ENCODE data around the gene C21orf58.

The C21orf58 gene

GRCh38 chr21:46355161-46356004, 31.7 kb upstream of the C21orf58 start:
- DNase-seq (ENCODE audit: low read depth): no peak

GRCh38 chr21:46354518-46354917, 30.8 kb upstream of the C21orf58 start:
- no peak for DNase-seq (ENCODE audit: low read depth)
- no peak overlapping the region for H3K4me3 ChIP-seq (ENCODE audit: low read depth, low read length)

More at GRCh38 chr21:46355161-46356004, 31.7 kb upstream of the C21orf58 start:
- H3K4me3 ChIP-seq (ENCODE audit: low read depth, low read length): no peak overlapping the region

- H3K4me3 ChIP-seq (ENCODE audit: low read depth, low read length): no peak overlapping the region
- DNase-seq (ENCODE audit: low read depth): no peak
Observed at GRCh38 chr21:46354046-46354445, 30.4 kb upstream of the C21orf58 start.

GRCh38 chr21:46352913-46353312, 29.2 kb upstream of the C21orf58 start:
- DNase-seq (ENCODE audit: low read depth): no peak
- H3K4me3 ChIP-seq (ENCODE audit: low read depth, low read length): no peak overlapping the region

- H3K4me3 ChIP-seq (ENCODE audit: low read depth, low read length): no peak overlapping the region
Observed at GRCh38 chr21:46352164-46352515, 28.5 kb upstream of the C21orf58 start.

GRCh38 chr21:46351476-46352163, 27.9 kb upstream of the C21orf58 start:
- no peak overlapping the region for H3K4me3 ChIP-seq (ENCODE audit: low read depth, low read length)
- DNase-seq (ENCODE audit: low read depth): no peak

More at GRCh38 chr21:46352164-46352515, 28.5 kb upstream of the C21orf58 start:
- DNase-seq (ENCODE audit: low read depth): no peak

GRCh38 chr21:46350981-46351380, 27.3 kb upstream of the C21orf58 start:
- DNase-seq (ENCODE audit: low read depth): no peak
- no peak overlapping the region for H3K4me3 ChIP-seq (ENCODE audit: low read depth, low read length)

- DNase-seq (ENCODE audit: low read depth): no peak
- no peak overlapping the region for H3K4me3 ChIP-seq (ENCODE audit: low read depth, low read length)
Observed at GRCh38 chr21:46350571-46350970, 26.9 kb upstream of the C21orf58 start.

GRCh38 chr21:46349134-46349760, 25.6 kb upstream of the C21orf58 start:
- DNase-seq (ENCODE audit: low read depth): no peak
- no peak overlapping the region for H3K4me3 ChIP-seq (ENCODE audit: low read depth, low read length)

GRCh38 chr21:46347791-46348381, 24.2 kb upstream of the C21orf58 start:
- no peak overlapping the region for H3K4me3 ChIP-seq (ENCODE audit: low read depth, low read length)
- DNase-seq (ENCODE audit: low read depth): no peak

- DNase-seq (ENCODE audit: low read depth): no peak
- H3K4me3 ChIP-seq (ENCODE audit: low read depth, low read length): no peak overlapping the region
Observed at GRCh38 chr21:46347203-46347550, 23.5 kb upstream of the C21orf58 start.

- no peak overlapping the region for H3K4me3 ChIP-seq (ENCODE audit: low read depth, low read length)
- no peak for DNase-seq (ENCODE audit: low read depth)
Observed at GRCh38 chr21:46346296-46347202, 22.9 kb upstream of the C21orf58 start.

- H3K4me3 ChIP-seq (ENCODE audit: low read depth, low read length): no peak overlapping the region
- no peak for DNase-seq (ENCODE audit: low read depth)
Observed at GRCh38 chr21:46345861-46346260, 22.2 kb upstream of the C21orf58 start.

- no peak overlapping the region for H3K4me3 ChIP-seq (ENCODE audit: low read depth, low read length)
- no peak for DNase-seq (ENCODE audit: low read depth)
Observed at GRCh38 chr21:46344219-46344915, 20.7 kb upstream of the C21orf58 start.

- no peak for DNase-seq (ENCODE audit: low read depth)
- no peak overlapping the region for H3K4me3 ChIP-seq (ENCODE audit: low read depth, low read length)
Observed at GRCh38 chr21:46340998-46341397, 17.3 kb upstream of the C21orf58 start.

- DNase-seq (ENCODE audit: low read depth): no peak
- H3K4me3 ChIP-seq (ENCODE audit: low read depth, low read length): no peak overlapping the region
Observed at GRCh38 chr21:46336603-46337002, 12.9 kb upstream of the C21orf58 start.

- no peak for DNase-seq (ENCODE audit: low read depth)
Observed at GRCh38 chr21:46334351-46335140, 10.9 kb upstream of the C21orf58 start.

GRCh38 chr21:46329796-46330195, 6.1 kb upstream of the C21orf58 start:
- H3K4me3 ChIP-seq (ENCODE audit: low read depth, low read length): no peak overlapping the region
- DNase-seq (ENCODE audit: low read depth): no peak

More at GRCh38 chr21:46334351-46335140, 10.9 kb upstream of the C21orf58 start:
- no peak overlapping the region for H3K4me3 ChIP-seq (ENCODE audit: low read depth, low read length)
